PC-3 (cell line): ENCODE measurements around the gene CHSY3.

ENCODE experiments used
- EZH2 ChIP-seq: fragments of 300-600 bp; sonication (generic); IDR thresholded peaks from one replicate; pipeline ENCODE4 v1.6.1; 2017; ENCODE audit warnings: antibody characterized with exemption, mild to moderate bottlenecking, low read length; ENCODE audit not compliant: unreplicated experiment
- EZH2phosphoT487 ChIP-seq: fragments of 300-600 bp; sonication (generic); IDR thresholded peaks from 2 replicates; pipeline ENCODE4 v1.6.1; 2018; ENCODE audit warnings: mild to moderate bottlenecking, antibody characterized with exemption, low read length, borderline replicate concordance
- TF ChIP-seq, protein P1 (sequence below): fragments of 300-600 bp; sonication (generic); conservative IDR thresholded peaks from 2 replicates; pipeline ENCODE4 v1.5.1; 2017; ENCODE audit warnings: antibody characterized with exemption, low read depth, mild to moderate bottlenecking, low read length

DNA sequence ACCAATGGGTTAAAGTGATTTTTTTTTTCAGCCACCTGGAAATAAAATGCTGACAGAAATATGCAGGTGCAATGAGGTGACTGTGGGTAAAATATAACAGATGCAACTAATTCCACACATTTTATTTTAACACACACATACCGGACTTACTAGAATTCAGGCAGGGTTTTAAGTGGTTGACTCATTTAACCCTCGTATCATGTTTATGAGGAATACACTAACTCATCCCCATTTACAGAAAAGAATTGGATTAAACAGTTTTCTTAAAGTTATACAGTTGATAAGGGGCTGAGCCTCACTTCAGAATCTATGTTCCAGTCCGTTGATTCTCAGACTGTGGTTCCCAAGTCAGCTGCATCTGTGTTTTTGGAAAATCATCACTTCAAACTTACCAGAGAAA, 207.5 kb downstream of the CHSY3 start:
- TF ChIP-seq, protein P1, sequence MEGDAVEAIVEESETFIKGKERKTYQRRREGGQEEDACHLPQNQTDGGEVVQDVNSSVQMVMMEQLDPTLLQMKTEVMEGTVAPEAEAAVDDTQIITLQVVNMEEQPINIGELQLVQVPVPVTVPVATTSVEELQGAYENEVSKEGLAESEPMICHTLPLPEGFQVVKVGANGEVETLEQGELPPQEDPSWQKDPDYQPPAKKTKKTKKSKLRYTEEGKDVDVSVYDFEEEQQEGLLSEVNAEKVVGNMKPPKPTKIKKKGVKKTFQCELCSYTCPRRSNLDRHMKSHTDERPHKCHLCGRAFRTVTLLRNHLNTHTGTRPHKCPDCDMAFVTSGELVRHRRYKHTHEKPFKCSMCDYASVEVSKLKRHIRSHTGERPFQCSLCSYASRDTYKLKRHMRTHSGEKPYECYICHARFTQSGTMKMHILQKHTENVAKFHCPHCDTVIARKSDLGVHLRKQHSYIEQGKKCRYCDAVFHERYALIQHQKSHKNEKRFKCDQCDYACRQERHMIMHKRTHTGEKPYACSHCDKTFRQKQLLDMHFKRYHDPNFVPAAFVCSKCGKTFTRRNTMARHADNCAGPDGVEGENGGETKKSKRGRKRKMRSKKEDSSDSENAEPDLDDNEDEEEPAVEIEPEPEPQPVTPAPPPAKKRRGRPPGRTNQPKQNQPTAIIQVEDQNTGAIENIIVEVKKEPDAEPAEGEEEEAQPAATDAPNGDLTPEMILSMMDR: no peak
- TF ChIP-seq EZH2 (no peak), EZH2phosphoT487 (no peak)
